Upper lobe of right lung (tissue), 1 donor: ENCODE results near the gene DHH. TPM values are rescaled to one million over a fixed set of nuclear protein-coding genes. Genes with fewer than 3 reads are reported as not detected.
A peak's percentile ranks its signal among the peaks of the same experiment; 100 is the strongest.
"Not testable (repeated sequence)": the region's sequence is repeated elsewhere in the genome, so short reads cannot be mapped to it uniquely, and the experiment has no call there.

Experiments
- ATAC-seq: fragments of 200-7000 bp; cut with Tn5 transposase; one replicate; pipeline ENCODE4 v1.9.1; 2020; ENCODE audit warnings: mild to moderate bottlenecking, moderate library complexity
- DNase-seq: peaks from one replicate; pipeline ENCODE4 v3.0.0-alpha.2; 2020
- H3K27ac ChIP-seq: fragments of 200-600 bp; one replicate; pipeline ENCODE4 v1.8.0; 2022
- H3K27me3 ChIP-seq: fragments of 200-600 bp; one replicate; pipeline ENCODE4 v1.8.0; 2022; ENCODE audit warnings: mild to moderate bottlenecking
- H3K36me3 ChIP-seq: fragments of 200-600 bp; one replicate; pipeline ENCODE4 v1.8.0; 2022
- H3K4me1 ChIP-seq: fragments of 200-600 bp; one replicate; pipeline ENCODE4 v1.8.0; 2022
- H3K4me3 ChIP-seq: fragments of 200-600 bp; one replicate; pipeline ENCODE4 v1.8.0; 2022; ENCODE audit warnings: mild to moderate bottlenecking
- H3K9me3 ChIP-seq: fragments of 200-600 bp; one replicate; pipeline ENCODE4 v1.8.0; 2022
- intact Hi-C: fragments of 100-400 bp; cut with DNase I; formaldehyde crosslinking; loops from one replicate; pipeline ENCODE4 v1.11.0; 2022
- long read RNA-seq: library from polyadenylated mRNA; unstranded; transcript quantifications from one replicate; pipeline ENCODE4 v2.0.0, GENCODE V29; 2021
- total RNA-seq: library from RNA; stranded (reverse); fragmentation: NEBNext Ultra II Directional; extraction: Animal tissue kit (Norgen Biotek cat#: 25700); gene quantifications from one replicate; pipeline ENCODE4 v1.2.1, GENCODE V29; 2021
- TF ChIP-seq, protein P1 (sequence below): fragments of 200-600 bp; IDR thresholded peaks from one replicate; pipeline ENCODE4 v1.8.0; 2022; ENCODE audit warnings: antibody characterized with exemption
- donor health status: DM: no; HTN: yes; CAD: no; lungs with severe emphysema.

The DHH gene
- total RNA-seq = 2.1 TPM
- long read RNA-seq, full-length matches to known transcripts = 1 of 1 reads
- long read RNA-seq, partial matches to known transcripts = 0 of 1 reads
- long read RNA-seq, other reads (novel, unspliced or antisense) = 0 of 1 reads

DNA sequence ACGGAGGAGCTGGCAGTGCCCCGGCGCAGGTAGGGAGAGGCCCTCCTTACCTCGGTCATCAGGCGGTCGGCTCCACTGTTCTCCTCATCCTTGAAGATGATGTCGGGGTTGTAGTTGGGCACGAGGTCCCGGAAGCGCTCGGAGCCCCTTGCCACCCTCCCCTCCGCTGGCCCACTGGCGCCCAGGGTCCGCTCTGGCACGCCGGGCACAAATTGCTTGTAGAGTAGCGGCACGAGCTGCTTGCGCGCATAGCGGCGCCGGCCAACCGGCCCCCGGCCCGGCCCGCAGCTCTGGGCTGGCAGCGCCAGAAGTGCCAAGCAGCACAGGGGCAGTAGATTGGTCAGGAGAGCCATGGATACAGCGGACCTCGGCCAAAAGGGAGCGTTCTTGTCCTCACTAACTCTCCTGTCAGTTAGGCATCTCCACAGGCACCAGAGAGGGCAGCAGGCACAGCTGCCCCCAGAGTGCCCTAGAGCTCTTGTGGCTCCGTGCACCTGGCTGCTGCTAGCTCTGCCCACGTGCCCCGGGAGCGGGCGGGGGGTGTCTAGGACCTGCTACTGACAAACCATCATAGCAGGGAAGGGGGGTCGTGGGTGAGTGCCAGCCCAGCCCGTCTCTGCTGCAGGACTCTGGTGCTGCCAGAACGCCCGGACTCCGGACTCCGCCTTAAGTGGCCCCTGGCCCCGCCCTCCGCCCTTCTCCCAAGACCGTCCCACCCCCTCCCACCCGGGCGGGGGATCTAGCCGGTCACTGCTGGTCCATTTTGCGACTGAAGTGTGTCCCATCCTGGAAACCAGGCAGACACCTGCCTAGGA lies at the start of gene DHH:
Gene DHH, minus strand, starts transcription at position 642 of the 815 bp plus-strand sequence. Its CDS starts 289 bp downstream, at position 353.
- intact Hi-C loops = no loop called here
- peaks cover 49% of the 10 kb centered on the region for H3K27me3 ChIP-seq
- no peaks in the 10 kb centered on the region for H3K9me3 ChIP-seq
- H3K4me1 ChIP-seq = peaks cover 46% of the 10 kb centered on the region
- TF ChIP-seq, protein P1, sequence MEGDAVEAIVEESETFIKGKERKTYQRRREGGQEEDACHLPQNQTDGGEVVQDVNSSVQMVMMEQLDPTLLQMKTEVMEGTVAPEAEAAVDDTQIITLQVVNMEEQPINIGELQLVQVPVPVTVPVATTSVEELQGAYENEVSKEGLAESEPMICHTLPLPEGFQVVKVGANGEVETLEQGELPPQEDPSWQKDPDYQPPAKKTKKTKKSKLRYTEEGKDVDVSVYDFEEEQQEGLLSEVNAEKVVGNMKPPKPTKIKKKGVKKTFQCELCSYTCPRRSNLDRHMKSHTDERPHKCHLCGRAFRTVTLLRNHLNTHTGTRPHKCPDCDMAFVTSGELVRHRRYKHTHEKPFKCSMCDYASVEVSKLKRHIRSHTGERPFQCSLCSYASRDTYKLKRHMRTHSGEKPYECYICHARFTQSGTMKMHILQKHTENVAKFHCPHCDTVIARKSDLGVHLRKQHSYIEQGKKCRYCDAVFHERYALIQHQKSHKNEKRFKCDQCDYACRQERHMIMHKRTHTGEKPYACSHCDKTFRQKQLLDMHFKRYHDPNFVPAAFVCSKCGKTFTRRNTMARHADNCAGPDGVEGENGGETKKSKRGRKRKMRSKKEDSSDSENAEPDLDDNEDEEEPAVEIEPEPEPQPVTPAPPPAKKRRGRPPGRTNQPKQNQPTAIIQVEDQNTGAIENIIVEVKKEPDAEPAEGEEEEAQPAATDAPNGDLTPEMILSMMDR = no peak
- no peak within 1 kb of the TSS for H3K27ac ChIP-seq
- H3K4me3 ChIP-seq = peak within 1 kb of the TSS; percentile 22
- ATAC-seq (peak; percentile 36), DNase-seq (peak; percentile 74)
- H3K36me3 ChIP-seq = peaks cover 27% of the 10 kb centered on the region

DNA sequence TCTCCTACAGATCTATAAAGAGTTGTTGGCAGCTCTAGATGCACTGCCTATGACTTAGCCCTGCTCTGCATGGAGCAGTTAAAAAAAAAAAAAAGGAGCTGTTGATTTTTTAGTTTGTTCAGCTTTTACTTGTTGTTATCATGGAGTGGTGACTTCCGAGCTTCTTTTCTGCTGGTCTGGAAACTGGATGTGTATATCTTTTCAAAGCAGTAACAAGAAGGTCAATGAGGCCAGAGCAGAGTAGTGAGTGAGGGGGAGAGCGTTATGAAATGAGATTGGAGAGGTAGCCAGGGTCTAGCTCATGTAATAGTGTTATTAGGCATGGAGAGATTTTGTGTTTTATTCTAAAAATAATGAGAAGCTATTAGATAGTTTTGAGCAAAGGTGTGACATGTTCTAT lies 49.8 kb upstream of the DHH start:
- H3K4me3 ChIP-seq = no peak overlapping the region
- H3K36me3 ChIP-seq = no peaks in the 10 kb centered on the region
- TF ChIP-seq, protein P1 = no peak
- no peak overlapping the region for H3K27ac ChIP-seq
- H3K4me1 ChIP-seq = no peaks in the 10 kb centered on the region
- no peaks in the 10 kb centered on the region for H3K9me3 ChIP-seq
- DNase-seq = no peak
- H3K27me3 ChIP-seq = no peaks in the 10 kb centered on the region
- intact Hi-C loops = no loop called here
- no peak for ATAC-seq

DNA sequence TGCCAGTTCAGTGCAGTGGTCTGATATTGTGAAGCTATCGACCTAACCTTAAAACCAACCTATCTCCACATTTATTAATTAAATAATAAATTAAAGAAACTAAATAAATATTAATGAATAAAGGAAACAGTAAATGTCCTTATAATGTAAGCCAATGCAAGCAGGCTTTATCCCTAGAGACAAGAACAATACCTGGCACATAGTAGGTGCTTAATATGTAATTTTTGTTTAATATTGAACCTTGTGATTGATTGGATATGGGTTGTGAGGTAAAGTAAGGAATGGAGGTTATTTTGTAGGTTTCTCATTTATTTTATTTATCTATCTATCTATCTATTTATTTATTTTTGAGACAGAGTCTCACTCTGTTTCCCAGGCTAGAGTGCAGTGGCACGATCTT lies 44.4 kb upstream of the DHH start:
- Histone ChIP-seq H3K4me1 (no peaks in the 10 kb centered on the region), H3K9me3 (no peaks in the 10 kb centered on the region), H3K4me3 (no peak overlapping the region), H3K36me3 (no peaks in the 10 kb centered on the region), H3K27me3 (no peaks in the 10 kb centered on the region), H3K27ac (no peak overlapping the region)
- no peak for DNase-seq
- intact Hi-C loops = loop anchor here (10.0 kb wide), 1 partner anchor 96 kb away; no protein-coding TSS in a partner anchor
- ATAC-seq = no peak
- TF ChIP-seq, protein P1 = no peak

DNA sequence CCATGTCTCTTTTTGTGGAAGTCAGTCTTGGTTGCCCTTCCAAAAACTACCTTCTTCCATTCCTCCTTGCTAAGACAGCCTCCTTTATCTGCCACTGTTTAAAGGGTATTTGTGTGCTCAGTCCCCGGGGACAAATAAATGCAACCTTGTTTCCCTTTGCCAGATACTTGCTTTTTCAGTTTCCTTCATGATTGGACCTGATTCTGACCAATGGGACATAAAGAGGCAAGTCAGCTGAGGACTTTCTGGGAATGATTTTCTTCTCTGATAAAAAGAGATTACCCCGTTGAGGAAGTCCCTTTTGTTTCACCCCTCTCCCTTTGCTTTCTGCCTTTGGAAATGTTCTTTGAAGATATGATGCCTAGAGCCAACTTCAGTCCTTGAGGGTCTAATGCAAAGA lies 44.0 kb upstream of the DHH start:
- TF ChIP-seq, protein P1 = no peak
- ATAC-seq = no peak
- H3K27me3 ChIP-seq = no peaks in the 10 kb centered on the region
- H3K4me3 ChIP-seq = no peak overlapping the region
- H3K4me1 ChIP-seq = no peaks in the 10 kb centered on the region
- no peak for DNase-seq
- no peaks in the 10 kb centered on the region for H3K9me3 ChIP-seq
- H3K27ac ChIP-seq = no peak overlapping the region
- no peaks in the 10 kb centered on the region for H3K36me3 ChIP-seq
- intact Hi-C loops = loop anchor here (10.0 kb wide), 1 partner anchor 96 kb away; no protein-coding TSS in a partner anchor

DNA sequence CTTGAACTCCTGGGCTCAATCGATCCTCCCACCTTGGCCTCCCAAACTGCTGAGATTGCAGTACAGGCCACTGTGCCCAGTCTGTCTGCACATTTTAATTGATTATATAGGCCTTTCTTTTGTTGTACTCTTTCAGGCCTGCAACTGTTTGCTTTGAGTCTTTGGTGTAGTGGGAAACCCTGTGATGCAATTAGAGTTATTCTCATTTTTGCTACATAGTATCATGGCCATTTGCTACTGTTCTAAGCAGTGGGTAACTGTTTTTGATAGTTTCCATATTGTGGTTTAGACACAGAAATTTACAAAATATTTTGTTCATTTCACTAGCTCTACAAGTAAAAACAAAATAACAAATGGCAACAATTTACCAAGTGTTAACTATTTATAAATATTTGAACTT lies 42.9 kb upstream of the DHH start:
- Histone ChIP-seq H3K4me1 (peaks cover 4% of the 10 kb centered on the region), H3K27ac (no peak overlapping the region), H3K9me3 (no peaks in the 10 kb centered on the region), H3K36me3 (no peaks in the 10 kb centered on the region), H3K4me3 (no peak overlapping the region), H3K27me3 (no peaks in the 10 kb centered on the region)
- intact Hi-C loops = loop anchor here (10.0 kb wide), 1 partner anchor 97 kb away; no protein-coding TSS in a partner anchor
- TF ChIP-seq, protein P1 = no peak
- ATAC-seq (no peak), DNase-seq (no peak)

DNA sequence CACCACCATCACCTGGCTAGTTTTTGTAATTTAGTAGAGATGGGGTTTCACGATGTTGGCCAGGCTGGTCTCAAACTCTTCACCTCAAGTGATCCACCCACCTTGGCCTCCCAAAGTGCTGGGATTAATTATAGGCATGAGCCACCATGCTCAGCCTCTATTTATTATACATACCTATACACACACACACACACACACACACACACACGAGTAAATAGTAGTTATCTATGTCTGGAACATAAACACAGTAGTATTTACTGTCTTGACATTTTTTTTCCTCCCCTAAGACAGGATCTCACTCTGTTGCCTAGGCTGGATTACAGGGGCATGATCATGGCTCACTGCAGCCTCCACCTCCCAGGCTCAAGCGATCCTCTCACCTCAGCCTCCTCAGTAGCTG lies 42.4 kb upstream of the DHH start:
- H3K27ac ChIP-seq, H3K9me3 ChIP-seq, DNase-seq, ATAC-seq, H3K4me3 ChIP-seq, H3K36me3 ChIP-seq, H3K27me3 ChIP-seq, H3K4me1 ChIP-seq: not testable (repeated sequence)
- intact Hi-C loops = loop anchor here (10.0 kb wide), 1 partner anchor 98 kb away; no protein-coding TSS in a partner anchor
